Neural cell (in vitro differentiated cells): ENCODE data around the gene PYDC1. TPM values are rescaled to one million over a fixed set of nuclear protein-coding genes. Genes with fewer than 3 reads are reported as not detected.

Experiments used
- H2AFZ ChIP-seq: fragments of 200-600, 300-800 bp; sonication (generic), shearing (Covaris generic); 2 replicates; pipeline ENCODE4 v1.6.0; 2014; ENCODE audit warnings: low read depth, mild to moderate bottlenecking, antibody characterized with exemption, low read length, moderate library complexity
- H3F3A ChIP-seq: fragments of 200-600 bp; shearing (Covaris generic); 2 replicates; pipeline ENCODE4 v1.6.1; 2016; ENCODE audit warnings: mild to moderate bottlenecking, moderate library complexity, mixed read lengths, antibody characterized with exemption, low read length; ENCODE audit not compliant: insufficient read depth, poor library complexity, severe bottlenecking
- H3K27ac ChIP-seq: fragments of 200-600, 300-800 bp; sonication (generic), shearing (Covaris generic); 2 replicates; pipeline ENCODE4 v1.5.1; 2014; ENCODE audit warnings: mild to moderate bottlenecking, low read length, moderate library complexity
- H3K27me3 ChIP-seq: fragments of 300-800, 200-600 bp; sonication (generic), shearing (Covaris generic); 2 replicates; pipeline ENCODE4 v1.6.0; 2014; ENCODE audit warnings: mild to moderate bottlenecking, low read depth, low read length, moderate library complexity; ENCODE audit not compliant: insufficient read depth
- H3K36me3 ChIP-seq: fragments of 300-800, 200-600 bp; sonication (generic), shearing (Covaris generic); 2 replicates; pipeline ENCODE4 v1.5.1; 2014; ENCODE audit warnings: mild to moderate bottlenecking, antibody characterized with exemption, low read length, moderate library complexity; ENCODE audit not compliant: insufficient read depth
- H3K4me2 ChIP-seq: fragments of 300-800, 200-600 bp; sonication (generic), shearing (Covaris generic); 2 replicates; pipeline ENCODE4 v1.6.0; 2014; ENCODE audit warnings: mild to moderate bottlenecking, low read length
- H3K4me3 ChIP-seq: fragments of 300-800, 200-600 bp; sonication (generic), shearing (Covaris generic); 2 replicates; pipeline ENCODE4 v1.5.1; 2014; ENCODE audit warnings: mild to moderate bottlenecking, low read length, moderate library complexity
- H3K79me2 ChIP-seq: fragments of 200-600 bp; shearing (Covaris generic); replicated peaks from 2 replicates; pipeline ENCODE4 v1.6.0; 2014; ENCODE audit warnings: mild to moderate bottlenecking, low read length, moderate library complexity; ENCODE audit not compliant: insufficient read depth
- H3K9ac ChIP-seq: fragments of 300-800, 200-600 bp; sonication (generic), shearing (Covaris generic); 2 replicates; pipeline ENCODE4 v1.6.1; 2016; ENCODE audit warnings: mild to moderate bottlenecking, low read length, mixed read lengths
- H3K9me2 ChIP-seq: fragments of 200-600 bp; shearing (Covaris generic); 2 replicates; pipeline ENCODE4 v1.6.1; 2016; ENCODE audit warnings: mild to moderate bottlenecking, low read length, mixed read lengths; ENCODE audit not compliant: insufficient read depth
- H3K9me3 ChIP-seq: fragments of 200-600, 300-800 bp; sonication (generic), shearing (Covaris generic); 2 replicates; pipeline ENCODE4 v1.6.1; 2016; ENCODE audit warnings: mild to moderate bottlenecking, mixed run types, low read length, moderate library complexity, mixed read lengths
- H4K20me1 ChIP-seq: fragments of 200-600 bp; shearing (Covaris generic); 2 replicates; pipeline ENCODE4 v1.6.1; 2016; ENCODE audit warnings: mild to moderate bottlenecking, mixed run types; ENCODE audit not compliant: insufficient read depth
- CTCF ChIP-seq: fragments of 450-650 bp; IDR thresholded peaks from 2 replicates; pipeline ENCODE4 v1.5.1; 2014; ENCODE audit warnings: antibody characterized with exemption, mild to moderate bottlenecking, moderate library complexity; ENCODE audit not compliant: poor library complexity, severe bottlenecking
- EP300 ChIP-seq: fragments of 450-650 bp; conservative IDR thresholded peaks from 2 replicates; pipeline ENCODE4 v1.6.1; 2014; ENCODE audit warnings: antibody characterized with exemption, mild to moderate bottlenecking, moderate library complexity; ENCODE audit not compliant: poor library complexity, severe bottlenecking
- EZH2 ChIP-seq: fragments of 200-600, 300-800 bp; shearing (Covaris generic), sonication (generic); IDR thresholded peaks from 2 replicates; pipeline ENCODE4 v1.6.1; 2014; ENCODE audit warnings: antibody characterized with exemption, low read length, borderline replicate concordance, mild to moderate bottlenecking; ENCODE audit not compliant: insufficient read depth, poor library complexity, severe bottlenecking
- MXI1 ChIP-seq: fragments of 450-650 bp; conservative IDR thresholded peaks from 2 replicates; pipeline ENCODE4 v1.6.1; 2014; ENCODE audit warnings: antibody characterized with exemption, mild to moderate bottlenecking; ENCODE audit not compliant: poor library complexity, severe bottlenecking
- POLR2AphosphoS5 ChIP-seq: IDR thresholded peaks from 2 replicates; pipeline ENCODE4 v1.6.1; 2012
- RAD21 ChIP-seq: fragments of 450-650 bp; conservative IDR thresholded peaks from 2 replicates; pipeline ENCODE4 v1.6.1; 2014; ENCODE audit warnings: antibody characterized with exemption, mild to moderate bottlenecking, moderate library complexity
- SMC3 ChIP-seq: fragments of 450-650 bp; conservative IDR thresholded peaks from 2 replicates; pipeline ENCODE4 v1.6.1; 2014; ENCODE audit warnings: antibody characterized with exemption, mild to moderate bottlenecking, moderate library complexity; ENCODE audit not compliant: poor library complexity
- TAF1 ChIP-seq: IDR thresholded peaks from 2 replicates; pipeline ENCODE4 v1.6.1; 2012; ENCODE audit warnings: low read depth
- polyA plus RNA-seq: library from polyadenylated mRNA; depleted of rRNA; stranded (reverse); fragments of >200 nt; gene quantifications from 2 replicates; pipeline ENCODE4 v1.2.3, GENCODE V29; 2014
- TF ChIP-seq, protein P1 (sequence below): IDR thresholded peaks from 2 replicates; pipeline ENCODE4 v1.6.1; 2012; ENCODE audit warnings: borderline replicate concordance

The PYDC1 gene
- polyA plus RNA-seq, 1 donor from 2014 or later = not detected

DNA sequence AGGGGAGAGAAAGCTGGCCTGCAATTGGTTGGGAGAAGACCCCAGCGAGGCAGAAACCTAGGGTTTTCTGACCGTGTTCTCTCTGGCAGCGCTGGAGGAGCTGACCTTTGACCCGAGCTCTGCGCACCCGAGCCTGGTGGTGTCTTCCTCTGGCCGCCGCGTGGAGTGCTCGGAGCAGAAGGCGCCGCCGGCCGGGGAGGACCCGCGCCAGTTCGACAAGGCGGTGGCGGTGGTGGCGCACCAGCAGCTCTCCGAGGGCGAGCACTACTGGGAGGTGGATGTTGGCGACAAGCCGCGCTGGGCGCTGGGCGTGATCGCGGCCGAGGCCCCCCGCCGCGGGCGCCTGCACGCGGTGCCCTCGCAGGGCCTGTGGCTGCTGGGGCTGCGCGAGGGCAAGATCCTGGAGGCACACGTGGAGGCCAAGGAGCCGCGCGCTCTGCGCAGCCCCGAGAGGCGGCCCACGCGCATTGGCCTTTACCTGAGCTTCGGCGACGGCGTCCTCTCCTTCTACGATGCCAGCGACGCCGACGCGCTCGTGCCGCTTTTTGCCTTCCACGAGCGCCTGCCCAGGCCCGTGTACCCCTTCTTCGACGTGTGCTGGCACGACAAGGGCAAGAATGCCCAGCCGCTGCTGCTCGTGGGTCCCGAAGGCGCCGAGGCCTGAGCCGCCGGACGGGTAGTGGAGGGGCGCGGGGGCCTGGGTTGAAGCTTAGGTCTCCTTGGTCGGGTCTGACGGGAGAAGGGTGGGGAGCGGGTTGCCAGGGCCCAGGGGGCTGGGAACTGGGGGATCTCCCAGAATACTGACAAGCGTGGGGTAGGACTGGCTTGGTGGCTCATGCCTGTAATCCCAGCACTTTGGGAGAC, 7.4 kb upstream of the PYDC1 start:
- no peak overlapping the region for H3K4me2 ChIP-seq
- H3K9ac ChIP-seq = no peak overlapping the region
- no peaks in the 10 kb centered on the region for H4K20me1 ChIP-seq
- no peak overlapping the region for H3K27ac ChIP-seq
- TF ChIP-seq EP300 (no peak), SMC3 (no peak), POLR2AphosphoS5 (no peak), CTCF (no peak), TAF1 (no peak), MXI1 (no peak), EZH2 (no peak), RAD21 (no peak)
- TF ChIP-seq, protein P1, sequence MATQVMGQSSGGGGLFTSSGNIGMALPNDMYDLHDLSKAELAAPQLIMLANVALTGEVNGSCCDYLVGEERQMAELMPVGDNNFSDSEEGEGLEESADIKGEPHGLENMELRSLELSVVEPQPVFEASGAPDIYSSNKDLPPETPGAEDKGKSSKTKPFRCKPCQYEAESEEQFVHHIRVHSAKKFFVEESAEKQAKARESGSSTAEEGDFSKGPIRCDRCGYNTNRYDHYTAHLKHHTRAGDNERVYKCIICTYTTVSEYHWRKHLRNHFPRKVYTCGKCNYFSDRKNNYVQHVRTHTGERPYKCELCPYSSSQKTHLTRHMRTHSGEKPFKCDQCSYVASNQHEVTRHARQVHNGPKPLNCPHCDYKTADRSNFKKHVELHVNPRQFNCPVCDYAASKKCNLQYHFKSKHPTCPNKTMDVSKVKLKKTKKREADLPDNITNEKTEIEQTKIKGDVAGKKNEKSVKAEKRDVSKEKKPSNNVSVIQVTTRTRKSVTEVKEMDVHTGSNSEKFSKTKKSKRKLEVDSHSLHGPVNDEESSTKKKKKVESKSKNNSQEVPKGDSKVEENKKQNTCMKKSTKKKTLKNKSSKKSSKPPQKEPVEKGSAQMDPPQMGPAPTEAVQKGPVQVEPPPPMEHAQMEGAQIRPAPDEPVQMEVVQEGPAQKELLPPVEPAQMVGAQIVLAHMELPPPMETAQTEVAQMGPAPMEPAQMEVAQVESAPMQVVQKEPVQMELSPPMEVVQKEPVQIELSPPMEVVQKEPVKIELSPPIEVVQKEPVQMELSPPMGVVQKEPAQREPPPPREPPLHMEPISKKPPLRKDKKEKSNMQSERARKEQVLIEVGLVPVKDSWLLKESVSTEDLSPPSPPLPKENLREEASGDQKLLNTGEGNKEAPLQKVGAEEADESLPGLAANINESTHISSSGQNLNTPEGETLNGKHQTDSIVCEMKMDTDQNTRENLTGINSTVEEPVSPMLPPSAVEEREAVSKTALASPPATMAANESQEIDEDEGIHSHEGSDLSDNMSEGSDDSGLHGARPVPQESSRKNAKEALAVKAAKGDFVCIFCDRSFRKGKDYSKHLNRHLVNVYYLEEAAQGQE = no peak
- no peaks in the 10 kb centered on the region for H3K36me3 ChIP-seq
- no peaks in the 10 kb centered on the region for H3F3A ChIP-seq
- H3K27me3 ChIP-seq = no peaks in the 10 kb centered on the region
- H3K9me3 ChIP-seq = no peaks in the 10 kb centered on the region
- H3K4me3 ChIP-seq = no peak overlapping the region
- no peaks in the 10 kb centered on the region for H3K9me2 ChIP-seq
- no peaks in the 10 kb centered on the region for H3K79me2 ChIP-seq
- no peak overlapping the region for H2AFZ ChIP-seq

- TF ChIP-seq RAD21 = no peak
- TF ChIP-seq SMC3 = no peak
- TF ChIP-seq TAF1 = no peak
- TF ChIP-seq CTCF = no peak
- TF ChIP-seq EP300 = no peak
- TF ChIP-seq, protein P1 = no peak
- TF ChIP-seq EZH2 = no peak
- TF ChIP-seq POLR2AphosphoS5 = no peak
- no peak for TF ChIP-seq MXI1
These were observed 6.1 kb upstream of the PYDC1 start for GRCh38 chr16:31223044-31223443.

More at GRCh38 chr16:31223044-31223443, 6.1 kb upstream of the PYDC1 start:
- Histone ChIP-seq H3F3A (no peaks in the 10 kb centered on the region), H4K20me1 (no peaks in the 10 kb centered on the region), H3K36me3 (no peaks in the 10 kb centered on the region), H2AFZ (no peak overlapping the region), H3K9ac (no peak overlapping the region), H3K4me2 (no peak overlapping the region), H3K27ac (no peak overlapping the region), H3K4me3 (no peak overlapping the region), H3K9me2 (no peaks in the 10 kb centered on the region), H3K79me2 (no peaks in the 10 kb centered on the region), H3K27me3 (peaks cover 4% of the 10 kb centered on the region), H3K9me3 (no peaks in the 10 kb centered on the region)
